ENCODE results near the gene POLR1A. TPM values are rescaled to one million over a fixed set of nuclear protein-coding genes. Genes with fewer than 3 reads are reported as not detected.

Gene POLR1A
- total RNA-seq, 1 donor from 2014 or later = 45.2 TPM

DNA sequence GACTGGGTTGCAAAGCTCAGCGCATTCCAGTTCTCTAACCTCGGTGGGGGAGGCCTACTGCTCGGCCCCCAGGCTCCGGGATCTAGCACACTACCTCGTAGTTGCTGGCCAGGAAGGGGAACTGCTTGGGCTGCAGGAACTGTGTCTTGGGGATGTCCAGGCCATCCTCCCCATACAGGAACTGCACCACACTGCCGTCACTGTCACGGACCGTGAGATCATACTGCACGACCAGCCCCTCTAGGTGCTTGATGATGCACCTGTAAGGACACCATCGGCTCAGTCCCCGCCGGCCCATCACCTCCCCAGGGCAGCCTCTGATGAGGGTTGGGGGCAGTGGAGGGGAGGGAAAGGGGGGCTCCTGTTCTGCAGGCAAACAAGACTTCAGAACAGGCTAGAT lies 61.6 kb downstream of the POLR1A start:
- Mint-ChIP-seq H3K36me3 (ENCODE audit: low read depth, unreplicated experiment) (peaks cover 43% of the 10 kb centered on the region), H3K4me3 (ENCODE audit: unreplicated experiment) (no peak overlapping the region), H3K27ac (ENCODE audit: unreplicated experiment) (no peak overlapping the region), H3K27me3 (ENCODE audit: low read depth, unreplicated experiment) (no peaks in the 10 kb centered on the region), H3K4me1 (ENCODE audit: low read depth, unreplicated experiment) (peaks cover 8% of the 10 kb centered on the region), H3K9me3 (ENCODE audit: unreplicated experiment) (no peaks in the 10 kb centered on the region)
- H3K9ac ChIP-seq (ENCODE audit: low read length) = no peak overlapping the region
- no peak overlapping the region for H2AFZ ChIP-seq (ENCODE audit: low read depth, low read length)
- no peaks in the 10 kb centered on the region for H3K27me3 ChIP-seq (ENCODE audit: insufficient read depth, low read length)
- FAIRE-seq (no peak), DNase-seq (ENCODE audit: low read depth) (no peak)
- H3K27ac ChIP-seq (ENCODE audit: low read depth, low read length) = no peak overlapping the region
- H3K4me3 ChIP-seq (ENCODE audit: insufficient read depth, low read depth, low read length) = no peak overlapping the region
- H3K36me3 ChIP-seq (ENCODE audit: insufficient read depth, low read length) = peaks cover 43% of the 10 kb centered on the region
- H4K20me1 ChIP-seq (ENCODE audit: insufficient read depth, low read length) = no peaks in the 10 kb centered on the region
- H3K4me2 ChIP-seq (ENCODE audit: low read length) = no peak overlapping the region
- H3K79me2 ChIP-seq (ENCODE audit: insufficient read depth, low read length) = no peaks in the 10 kb centered on the region
- H3K4me1 ChIP-seq (ENCODE audit: insufficient read depth, low read length) = peaks cover 5% of the 10 kb centered on the region
- TF ChIP-seq, protein P1, sequence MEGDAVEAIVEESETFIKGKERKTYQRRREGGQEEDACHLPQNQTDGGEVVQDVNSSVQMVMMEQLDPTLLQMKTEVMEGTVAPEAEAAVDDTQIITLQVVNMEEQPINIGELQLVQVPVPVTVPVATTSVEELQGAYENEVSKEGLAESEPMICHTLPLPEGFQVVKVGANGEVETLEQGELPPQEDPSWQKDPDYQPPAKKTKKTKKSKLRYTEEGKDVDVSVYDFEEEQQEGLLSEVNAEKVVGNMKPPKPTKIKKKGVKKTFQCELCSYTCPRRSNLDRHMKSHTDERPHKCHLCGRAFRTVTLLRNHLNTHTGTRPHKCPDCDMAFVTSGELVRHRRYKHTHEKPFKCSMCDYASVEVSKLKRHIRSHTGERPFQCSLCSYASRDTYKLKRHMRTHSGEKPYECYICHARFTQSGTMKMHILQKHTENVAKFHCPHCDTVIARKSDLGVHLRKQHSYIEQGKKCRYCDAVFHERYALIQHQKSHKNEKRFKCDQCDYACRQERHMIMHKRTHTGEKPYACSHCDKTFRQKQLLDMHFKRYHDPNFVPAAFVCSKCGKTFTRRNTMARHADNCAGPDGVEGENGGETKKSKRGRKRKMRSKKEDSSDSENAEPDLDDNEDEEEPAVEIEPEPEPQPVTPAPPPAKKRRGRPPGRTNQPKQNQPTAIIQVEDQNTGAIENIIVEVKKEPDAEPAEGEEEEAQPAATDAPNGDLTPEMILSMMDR (IDR thresholded peaks at IDR 0.05; ENCODE audit: insufficient read depth, low read depth, low read length) = no peak
- TF ChIP-seq EZH2 (IDR thresholded peaks at IDR 0.05; ENCODE audit: insufficient read depth, low read length) = no peak
- no peaks in the 10 kb centered on the region for H3K9me3 ChIP-seq (ENCODE audit: insufficient read depth, low read depth, low read length)

DNA sequence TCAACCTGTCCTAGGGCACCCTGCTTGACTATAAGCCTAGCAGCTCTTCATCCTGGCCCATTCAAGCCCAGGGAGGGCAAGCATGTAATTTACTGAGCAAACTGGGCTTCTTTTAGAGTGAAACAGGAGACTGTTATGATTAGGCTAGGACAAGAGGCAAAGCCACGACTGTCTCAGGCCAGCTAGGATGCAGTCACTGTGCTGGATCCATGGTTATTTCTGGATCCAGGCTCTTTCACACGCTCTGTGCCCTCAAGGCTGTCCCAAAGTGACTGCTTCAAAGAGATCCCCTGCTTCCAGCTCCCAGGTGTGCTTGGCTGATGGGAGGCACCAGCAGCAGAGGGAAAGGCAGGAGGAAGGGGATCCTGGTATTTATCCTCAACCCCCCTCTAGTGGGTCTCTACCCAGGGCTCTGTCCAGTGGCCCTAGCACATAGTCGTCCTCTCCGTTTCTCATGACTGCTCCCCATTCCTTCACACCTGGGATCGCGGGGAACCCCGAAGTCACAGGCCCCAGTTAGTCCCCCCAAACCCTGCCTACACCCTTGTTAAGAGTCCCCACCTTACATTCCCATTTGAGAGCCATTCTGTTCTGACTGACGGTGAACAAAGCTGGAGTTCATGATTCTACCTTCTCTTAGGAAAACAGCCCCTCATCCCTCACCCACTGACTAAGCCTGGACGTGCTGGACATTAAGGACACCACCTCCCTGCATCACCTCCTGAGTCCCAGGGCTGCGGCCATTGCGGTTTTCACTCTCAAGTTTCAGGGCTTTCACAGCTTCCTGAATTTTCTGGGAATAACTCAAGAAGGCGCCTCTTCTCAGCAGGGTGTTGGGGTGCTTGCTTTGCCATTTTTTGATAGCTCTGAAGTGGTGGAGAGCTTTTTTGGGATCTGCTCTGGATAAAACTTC lies 63.2 kb downstream of the POLR1A start:
- Histone ChIP-seq H3K27me3 (ENCODE audit: insufficient read depth, low read length) (no peaks in the 10 kb centered on the region), H3K4me3 (ENCODE audit: insufficient read depth, low read depth, low read length) (no peak overlapping the region), H4K20me1 (ENCODE audit: insufficient read depth, low read length) (no peaks in the 10 kb centered on the region), H3K9ac (ENCODE audit: low read length) (no peak overlapping the region), H3K9me3 (ENCODE audit: insufficient read depth, low read depth, low read length) (no peaks in the 10 kb centered on the region), H3K4me1 (ENCODE audit: insufficient read depth, low read length) (peaks cover 11% of the 10 kb centered on the region), H3K4me2 (ENCODE audit: low read length) (no peak overlapping the region), H3K36me3 (ENCODE audit: insufficient read depth, low read length) (peaks cover 42% of the 10 kb centered on the region), H3K79me2 (ENCODE audit: insufficient read depth, low read length) (no peaks in the 10 kb centered on the region), H3K27ac (ENCODE audit: low read depth, low read length) (no peak overlapping the region), H2AFZ (ENCODE audit: low read depth, low read length) (no peak overlapping the region)
- DNase-seq (ENCODE audit: low read depth) (no peak), FAIRE-seq (no peak)
- no peaks in the 10 kb centered on the region for H3K27me3 Mint-ChIP-seq (ENCODE audit: low read depth, unreplicated experiment)
- peak overlapping the region; percentile 41 for H3K27ac Mint-ChIP-seq (ENCODE audit: unreplicated experiment)
- H3K36me3 Mint-ChIP-seq (ENCODE audit: low read depth, unreplicated experiment) = peaks cover 44% of the 10 kb centered on the region
- TF ChIP-seq, protein P1 (IDR thresholded peaks at IDR 0.05; ENCODE audit: insufficient read depth, low read depth, low read length) = no peak
- no peak for TF ChIP-seq EZH2 (IDR thresholded peaks at IDR 0.05; ENCODE audit: insufficient read depth, low read length)
- peaks cover 15% of the 10 kb centered on the region for H3K4me1 Mint-ChIP-seq (ENCODE audit: low read depth, unreplicated experiment)
- H3K9me3 Mint-ChIP-seq (ENCODE audit: unreplicated experiment) = no peaks in the 10 kb centered on the region
- H3K4me3 Mint-ChIP-seq (ENCODE audit: unreplicated experiment) = no peak overlapping the region
